ACC112 (cell line): ENCODE data around the gene ZCCHC7.

ENCODE experiments used
- H2AFZ ChIP-seq: fragments of 200-600 bp; sonication (generic); one replicate; pipeline ENCODE4 v1.6.0; 2017; ENCODE audit warnings: antibody characterized with exemption, low read length; ENCODE audit not compliant: unreplicated experiment
- H3K27ac ChIP-seq: fragments of 200-600 bp; sonication (generic); 2 replicates; pipeline ENCODE4 v1.5.1; 2014; ENCODE audit warnings: low read depth, mild to moderate bottlenecking, antibody characterized with exemption, low read length, moderate library complexity
- H3K27me3 ChIP-seq: fragments of 200-600 bp; sonication (generic); 2 replicates; pipeline ENCODE4 v1.6.1; 2014; ENCODE audit warnings: mild to moderate bottlenecking, antibody characterized with exemption, low read length, moderate library complexity, mixed read lengths; ENCODE audit not compliant: insufficient read depth
- H3K36me3 ChIP-seq: fragments of 200-600 bp; sonication (generic); 2 replicates; pipeline ENCODE4 v1.6.1; 2016; ENCODE audit warnings: mild to moderate bottlenecking, antibody characterized with exemption, low read length, moderate library complexity, mixed read lengths; ENCODE audit not compliant: insufficient read depth
- H3K4me1 ChIP-seq: fragments of 200-600 bp; sonication (generic); one replicate; pipeline ENCODE4 v1.6.1; 2016; ENCODE audit warnings: low read length, mixed read lengths; ENCODE audit not compliant: insufficient read depth, unreplicated experiment, control insufficient read depth
- H3K4me3 ChIP-seq: fragments of 200-600 bp; sonication (generic); 2 replicates; pipeline ENCODE4 v1.5.1; 2014; ENCODE audit warnings: mild to moderate bottlenecking, low read depth, low read length
- H3K79me2 ChIP-seq: fragments of 200-600 bp; sonication (generic); one replicate; pipeline ENCODE4 v1.6.0; 2016; ENCODE audit warnings: low read length; ENCODE audit not compliant: control insufficient read depth, unreplicated experiment, insufficient read depth

Gene ZCCHC7

GRCh38 chr9:37311938-37312708, 191.7 kb downstream of the ZCCHC7 start:
- H2AFZ ChIP-seq = peak overlapping the region; percentile 27
- H3K36me3 ChIP-seq = no peaks in the 10 kb centered on the region
- no peaks in the 10 kb centered on the region for H3K27me3 ChIP-seq
- peaks cover 6% of the 10 kb centered on the region for H3K4me1 ChIP-seq
- H3K27ac ChIP-seq = peak overlapping the region; percentile 91
- H3K4me3 ChIP-seq = peak overlapping the region; percentile 54
- no peaks in the 10 kb centered on the region for H3K79me2 ChIP-seq

GRCh38 chr9:37324261-37324683, 203.9 kb downstream of the ZCCHC7 start:
- H3K27ac ChIP-seq = no peak overlapping the region
- H3K4me3 ChIP-seq = no peak overlapping the region
- H3K27me3 ChIP-seq = no peaks in the 10 kb centered on the region
- H3K79me2 ChIP-seq = no peaks in the 10 kb centered on the region
- H2AFZ ChIP-seq = no peak overlapping the region
- no peaks in the 10 kb centered on the region for H3K4me1 ChIP-seq
- no peaks in the 10 kb centered on the region; the same call in 1 of the 2 replicates for H3K36me3 ChIP-seq

- H3K79me2 ChIP-seq = no peaks in the 10 kb centered on the region
- H3K4me3 ChIP-seq = no peak overlapping the region
- no peaks in the 10 kb centered on the region for H3K27me3 ChIP-seq
- H3K27ac ChIP-seq = no peak overlapping the region
- no peak overlapping the region for H2AFZ ChIP-seq
- H3K36me3 ChIP-seq = no peaks in the 10 kb centered on the region; the same call in 1 of the 2 replicates
- no peaks in the 10 kb centered on the region for H3K4me1 ChIP-seq
Measured at GRCh38 chr9:37324691-37325490, 204.5 kb downstream of the ZCCHC7 start.

- H3K4me1 ChIP-seq = no peaks in the 10 kb centered on the region
Measured at GRCh38 chr9:37325778-37326177, 205.4 kb downstream of the ZCCHC7 start.

GRCh38 chr9:37327553-37327952, 207.2 kb downstream of the ZCCHC7 start:
- Histone ChIP-seq H3K4me1 (no peaks in the 10 kb centered on the region), H3K36me3 (no peaks in the 10 kb centered on the region), H3K27ac (no peak overlapping the region), H3K4me3 (no peak overlapping the region), H2AFZ (no peak overlapping the region), H3K27me3 (no peaks in the 10 kb centered on the region), H3K79me2 (no peaks in the 10 kb centered on the region)

More at GRCh38 chr9:37325778-37326177, 205.4 kb downstream of the ZCCHC7 start:
- Histone ChIP-seq H3K27ac (no peak overlapping the region), H2AFZ (no peak overlapping the region), H3K4me3 (no peak overlapping the region), H3K36me3 (no peaks in the 10 kb centered on the region), H3K27me3 (no peaks in the 10 kb centered on the region), H3K79me2 (no peaks in the 10 kb centered on the region)

GRCh38 chr9:37328556-37329227, 208.3 kb downstream of the ZCCHC7 start:
- Histone ChIP-seq H2AFZ (no peak overlapping the region), H3K4me1 (no peaks in the 10 kb centered on the region), H3K79me2 (no peaks in the 10 kb centered on the region), H3K27me3 (no peaks in the 10 kb centered on the region), H3K4me3 (no peak overlapping the region), H3K27ac (no peak overlapping the region), H3K36me3 (no peaks in the 10 kb centered on the region)

GRCh38 chr9:37329576-37329975, 209.2 kb downstream of the ZCCHC7 start:
- Histone ChIP-seq H3K4me1 (no peaks in the 10 kb centered on the region), H3K36me3 (no peaks in the 10 kb centered on the region), H3K27me3 (no peaks in the 10 kb centered on the region), H2AFZ (no peak overlapping the region), H3K4me3 (no peak overlapping the region), H3K79me2 (no peaks in the 10 kb centered on the region), H3K27ac (no peak overlapping the region)

GRCh38 chr9:37331871-37332270, 211.5 kb downstream of the ZCCHC7 start:
- Histone ChIP-seq H2AFZ (no peak overlapping the region), H3K79me2 (no peaks in the 10 kb centered on the region), H3K27me3 (no peaks in the 10 kb centered on the region), H3K4me3 (no peak overlapping the region), H3K4me1 (no peaks in the 10 kb centered on the region), H3K36me3 (no peaks in the 10 kb centered on the region), H3K27ac (no peak overlapping the region)

GRCh38 chr9:37332578-37332977, 212.2 kb downstream of the ZCCHC7 start:
- Histone ChIP-seq H3K79me2 (no peaks in the 10 kb centered on the region), H3K27ac (no peak overlapping the region), H3K4me3 (no peak overlapping the region)

GRCh38 chr9:37333288-37333687, 212.9 kb downstream of the ZCCHC7 start:
- Histone ChIP-seq H3K79me2 (no peaks in the 10 kb centered on the region), H3K4me1 (no peaks in the 10 kb centered on the region), H3K4me3 (no peak overlapping the region), H3K36me3 (no peaks in the 10 kb centered on the region), H3K27ac (no peak overlapping the region), H3K27me3 (no peaks in the 10 kb centered on the region), H2AFZ (no peak overlapping the region)

More at GRCh38 chr9:37332578-37332977, 212.2 kb downstream of the ZCCHC7 start:
- no peaks in the 10 kb centered on the region for H3K27me3 ChIP-seq
- no peak overlapping the region for H2AFZ ChIP-seq
- H3K4me1 ChIP-seq = no peaks in the 10 kb centered on the region
- no peaks in the 10 kb centered on the region for H3K36me3 ChIP-seq
